Measurements from ENCODE around the gene GDNF. TPM values are rescaled to one million over a fixed set of nuclear protein-coding genes. Genes with fewer than 3 reads are reported as not detected.

GDNF gene
- total RNA-seq, 1 donor from 2014 or later, result 1.1 TPM

DNA sequence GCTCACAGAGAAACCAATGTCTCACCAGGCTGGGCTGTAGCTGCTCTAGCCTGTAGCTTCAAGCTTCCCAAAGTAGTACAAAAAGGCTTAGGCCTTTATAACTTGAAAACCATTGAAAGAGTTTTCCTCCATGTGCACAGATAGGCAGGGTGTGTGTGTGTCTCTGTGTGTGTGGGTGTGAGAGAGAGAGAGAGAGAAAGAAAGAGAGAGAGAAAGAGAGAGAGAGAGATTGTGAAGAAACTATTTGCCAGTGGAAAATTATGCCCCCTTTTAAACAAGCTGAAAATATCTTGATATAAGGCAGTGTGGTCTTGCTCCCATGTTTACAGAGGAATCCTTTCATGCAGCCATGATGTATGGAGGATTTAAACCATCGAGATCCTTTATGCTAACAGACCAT lies 17.9 kb upstream of the GDNF start:
- peaks cover 1% of the 10 kb centered on the region for H3K36me3 Mint-ChIP-seq (ENCODE audit: low read depth)
- H3K9me3 Mint-ChIP-seq (ENCODE audit: low read depth), result peaks cover 13% of the 10 kb centered on the region
- H3K4me3 Mint-ChIP-seq (ENCODE audit: unreplicated experiment), result no peak overlapping the region
- no peak overlapping the region for H3K27ac Mint-ChIP-seq (ENCODE audit: unreplicated experiment)
- DNase-seq (ENCODE audit: low spot score), result no peak
- H3K4me1 Mint-ChIP-seq (ENCODE audit: low read depth), result no peaks in the 10 kb centered on the region
- peaks cover 29% of the 10 kb centered on the region for H3K27me3 Mint-ChIP-seq (ENCODE audit: low read depth)
- TF ChIP-seq, protein P1, sequence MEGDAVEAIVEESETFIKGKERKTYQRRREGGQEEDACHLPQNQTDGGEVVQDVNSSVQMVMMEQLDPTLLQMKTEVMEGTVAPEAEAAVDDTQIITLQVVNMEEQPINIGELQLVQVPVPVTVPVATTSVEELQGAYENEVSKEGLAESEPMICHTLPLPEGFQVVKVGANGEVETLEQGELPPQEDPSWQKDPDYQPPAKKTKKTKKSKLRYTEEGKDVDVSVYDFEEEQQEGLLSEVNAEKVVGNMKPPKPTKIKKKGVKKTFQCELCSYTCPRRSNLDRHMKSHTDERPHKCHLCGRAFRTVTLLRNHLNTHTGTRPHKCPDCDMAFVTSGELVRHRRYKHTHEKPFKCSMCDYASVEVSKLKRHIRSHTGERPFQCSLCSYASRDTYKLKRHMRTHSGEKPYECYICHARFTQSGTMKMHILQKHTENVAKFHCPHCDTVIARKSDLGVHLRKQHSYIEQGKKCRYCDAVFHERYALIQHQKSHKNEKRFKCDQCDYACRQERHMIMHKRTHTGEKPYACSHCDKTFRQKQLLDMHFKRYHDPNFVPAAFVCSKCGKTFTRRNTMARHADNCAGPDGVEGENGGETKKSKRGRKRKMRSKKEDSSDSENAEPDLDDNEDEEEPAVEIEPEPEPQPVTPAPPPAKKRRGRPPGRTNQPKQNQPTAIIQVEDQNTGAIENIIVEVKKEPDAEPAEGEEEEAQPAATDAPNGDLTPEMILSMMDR (IDR thresholded peaks at IDR 0.05), result no peak

GRCh38 chr5:37855438-37855837 lies 15.6 kb upstream of the GDNF start:
- Mint-ChIP-seq H3K36me3 (ENCODE audit: low read depth) (peaks cover 1% of the 10 kb centered on the region), H3K4me1 (ENCODE audit: low read depth) (no peaks in the 10 kb centered on the region), H3K9me3 (ENCODE audit: low read depth) (peaks cover 13% of the 10 kb centered on the region), H3K4me3 (ENCODE audit: unreplicated experiment) (no peak overlapping the region), H3K27me3 (ENCODE audit: low read depth) (peaks cover 18% of the 10 kb centered on the region), H3K27ac (ENCODE audit: unreplicated experiment) (no peak overlapping the region)
- no peak for DNase-seq (ENCODE audit: low spot score)
- TF ChIP-seq, protein P1 (IDR thresholded peaks at IDR 0.05), result no peak

GRCh38 chr5:37851305-37851704 lies 11.5 kb upstream of the GDNF start:
- TF ChIP-seq, protein P1 (IDR thresholded peaks at IDR 0.05), result no peak
- DNase-seq (ENCODE audit: low spot score), result no peak
- H3K27me3 Mint-ChIP-seq (ENCODE audit: low read depth), result peaks cover 3% of the 10 kb centered on the region
- no peak overlapping the region for H3K27ac Mint-ChIP-seq (ENCODE audit: unreplicated experiment)
- no peak overlapping the region for H3K4me3 Mint-ChIP-seq (ENCODE audit: unreplicated experiment)
- peaks cover 17% of the 10 kb centered on the region for H3K9me3 Mint-ChIP-seq (ENCODE audit: low read depth)
- peaks cover 1% of the 10 kb centered on the region for H3K36me3 Mint-ChIP-seq (ENCODE audit: low read depth)
- peaks cover 8% of the 10 kb centered on the region for H3K4me1 Mint-ChIP-seq (ENCODE audit: low read depth)

DNA sequence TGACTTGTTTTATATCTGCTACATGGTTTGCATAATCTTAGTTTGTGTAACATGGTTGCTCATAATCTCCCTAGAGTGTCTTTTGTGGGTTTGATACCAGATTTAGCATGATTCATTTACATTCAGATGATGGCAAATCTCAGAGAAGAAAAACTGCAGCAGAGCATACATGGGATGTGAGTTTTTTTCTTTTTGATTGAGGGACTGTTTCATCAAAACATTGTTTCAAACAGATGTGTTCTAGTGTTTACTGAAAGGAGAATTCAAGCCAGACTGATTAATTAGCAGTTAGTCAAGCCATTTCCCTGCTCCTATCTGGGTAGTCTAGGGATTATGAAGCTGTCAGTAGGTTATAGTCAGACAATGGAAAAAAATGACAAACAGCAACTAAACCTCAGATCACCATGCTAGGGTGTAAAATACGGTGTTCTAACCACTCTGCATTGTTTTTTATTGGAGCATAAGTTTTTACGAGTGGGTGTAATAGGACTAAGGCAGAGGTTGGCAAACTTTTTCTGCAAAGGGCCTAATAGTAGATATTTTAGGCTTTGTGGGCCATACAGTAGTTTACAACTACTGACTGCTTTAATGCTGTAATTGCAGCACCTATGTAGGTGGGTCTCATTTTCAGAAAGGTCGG lies 10.5 kb upstream of the GDNF start:
- Mint-ChIP-seq H3K4me3 (ENCODE audit: unreplicated experiment) (no peak overlapping the region), H3K4me1 (ENCODE audit: low read depth) (peaks cover 8% of the 10 kb centered on the region), H3K27ac (ENCODE audit: unreplicated experiment) (no peak overlapping the region), H3K9me3 (ENCODE audit: low read depth) (peaks cover 15% of the 10 kb centered on the region), H3K27me3 (ENCODE audit: low read depth) (peaks cover 5% of the 10 kb centered on the region), H3K36me3 (ENCODE audit: low read depth) (peaks cover 1% of the 10 kb centered on the region)
- TF ChIP-seq, protein P1 (IDR thresholded peaks at IDR 0.05), result no peak
- DNase-seq (ENCODE audit: low spot score), result no peak

GRCh38 chr5:37849641-37850040 lies 9.8 kb upstream of the GDNF start:
- TF ChIP-seq, protein P1 (IDR thresholded peaks at IDR 0.05), result no peak
- peaks cover 8% of the 10 kb centered on the region for H3K4me1 Mint-ChIP-seq (ENCODE audit: low read depth)
- peaks cover 8% of the 10 kb centered on the region for H3K27me3 Mint-ChIP-seq (ENCODE audit: low read depth)
- no peak for DNase-seq (ENCODE audit: low spot score)
- H3K4me3 Mint-ChIP-seq (ENCODE audit: unreplicated experiment), result no peak overlapping the region
- peaks cover 3% of the 10 kb centered on the region for H3K36me3 Mint-ChIP-seq (ENCODE audit: low read depth)
- H3K9me3 Mint-ChIP-seq (ENCODE audit: low read depth), result peaks cover 8% of the 10 kb centered on the region
- no peak overlapping the region for H3K27ac Mint-ChIP-seq (ENCODE audit: unreplicated experiment)
